VCaP (cell line): ENCODE measurements around the gene SLC5A1.
"Not testable (repeated sequence)": the region's sequence is repeated elsewhere in the genome, so short reads cannot be mapped to it uniquely, and the experiment has no call there.

Experiments
- H3K27ac ChIP-seq: fragments of 450-650 bp; 2 replicates; pipeline ENCODE4 v1.5.1; 2017
- TF ChIP-seq, protein P1 (sequence below): fragments of 450-650 bp; conservative IDR thresholded peaks from 2 replicates; pipeline ENCODE4 v1.5.1; 2017; ENCODE audit warnings: mild to moderate bottlenecking, moderate library complexity

SLC5A1 gene

DNA sequence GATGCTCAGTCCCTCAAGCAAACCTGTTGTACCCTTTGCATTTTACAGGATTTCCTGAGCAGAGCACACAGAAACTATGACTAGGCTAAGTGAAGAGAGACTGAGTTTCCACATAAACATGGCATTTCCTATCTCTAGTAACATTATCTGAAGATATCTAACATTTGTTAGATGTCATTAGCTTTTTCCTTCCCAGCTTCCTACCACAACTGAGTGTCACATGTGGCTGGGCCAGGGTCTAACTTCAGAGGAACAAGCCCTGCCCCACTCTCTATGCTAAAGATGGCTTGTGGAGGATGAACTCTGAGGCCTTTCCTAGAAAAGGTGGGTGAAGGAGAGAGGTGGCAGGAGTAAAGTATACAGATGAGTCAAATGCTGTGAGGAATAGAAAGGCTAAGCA, 99.5 kb downstream of the SLC5A1 start:
- no peak overlapping the region for H3K27ac ChIP-seq
- TF ChIP-seq, protein P1, sequence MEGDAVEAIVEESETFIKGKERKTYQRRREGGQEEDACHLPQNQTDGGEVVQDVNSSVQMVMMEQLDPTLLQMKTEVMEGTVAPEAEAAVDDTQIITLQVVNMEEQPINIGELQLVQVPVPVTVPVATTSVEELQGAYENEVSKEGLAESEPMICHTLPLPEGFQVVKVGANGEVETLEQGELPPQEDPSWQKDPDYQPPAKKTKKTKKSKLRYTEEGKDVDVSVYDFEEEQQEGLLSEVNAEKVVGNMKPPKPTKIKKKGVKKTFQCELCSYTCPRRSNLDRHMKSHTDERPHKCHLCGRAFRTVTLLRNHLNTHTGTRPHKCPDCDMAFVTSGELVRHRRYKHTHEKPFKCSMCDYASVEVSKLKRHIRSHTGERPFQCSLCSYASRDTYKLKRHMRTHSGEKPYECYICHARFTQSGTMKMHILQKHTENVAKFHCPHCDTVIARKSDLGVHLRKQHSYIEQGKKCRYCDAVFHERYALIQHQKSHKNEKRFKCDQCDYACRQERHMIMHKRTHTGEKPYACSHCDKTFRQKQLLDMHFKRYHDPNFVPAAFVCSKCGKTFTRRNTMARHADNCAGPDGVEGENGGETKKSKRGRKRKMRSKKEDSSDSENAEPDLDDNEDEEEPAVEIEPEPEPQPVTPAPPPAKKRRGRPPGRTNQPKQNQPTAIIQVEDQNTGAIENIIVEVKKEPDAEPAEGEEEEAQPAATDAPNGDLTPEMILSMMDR = no peak

DNA sequence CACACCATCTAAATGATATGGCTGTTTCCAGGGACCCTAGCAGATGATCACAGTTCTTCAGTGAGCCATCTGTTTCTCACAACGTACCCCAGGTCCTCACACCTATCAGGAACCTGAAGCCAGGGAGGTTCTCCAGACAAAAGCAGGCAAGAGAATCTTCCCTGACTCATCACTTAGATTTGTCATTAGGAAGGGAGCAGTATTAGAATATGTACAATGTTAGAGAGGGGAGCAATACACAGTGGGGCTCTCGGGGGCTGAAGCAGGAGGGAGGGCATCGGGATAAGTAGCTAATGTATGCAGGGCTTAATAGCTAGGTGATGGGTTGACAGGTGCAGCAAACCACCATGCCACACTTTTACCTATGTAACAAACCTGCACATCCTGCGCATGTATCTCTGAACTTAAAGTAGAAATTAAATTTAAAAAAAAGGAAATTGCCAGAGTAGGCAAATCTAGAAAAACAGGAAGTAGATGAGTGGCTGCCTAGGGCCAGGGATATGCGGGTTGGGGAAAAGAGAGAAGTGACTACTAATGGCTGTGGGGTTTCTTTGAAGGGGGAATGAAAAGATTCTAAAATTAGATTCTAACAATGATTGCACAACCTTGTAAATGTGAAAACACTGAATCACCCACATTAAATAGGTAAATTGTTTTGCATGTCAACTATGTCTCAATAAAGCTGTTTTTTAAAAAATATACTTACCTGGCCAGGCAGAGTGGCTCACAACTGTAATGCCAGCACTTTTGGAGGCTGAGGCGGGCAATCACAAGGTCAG, 101.6 kb downstream of the SLC5A1 start:
- H3K27ac ChIP-seq = no peak overlapping the region
- TF ChIP-seq, protein P1 = no peak

DNA sequence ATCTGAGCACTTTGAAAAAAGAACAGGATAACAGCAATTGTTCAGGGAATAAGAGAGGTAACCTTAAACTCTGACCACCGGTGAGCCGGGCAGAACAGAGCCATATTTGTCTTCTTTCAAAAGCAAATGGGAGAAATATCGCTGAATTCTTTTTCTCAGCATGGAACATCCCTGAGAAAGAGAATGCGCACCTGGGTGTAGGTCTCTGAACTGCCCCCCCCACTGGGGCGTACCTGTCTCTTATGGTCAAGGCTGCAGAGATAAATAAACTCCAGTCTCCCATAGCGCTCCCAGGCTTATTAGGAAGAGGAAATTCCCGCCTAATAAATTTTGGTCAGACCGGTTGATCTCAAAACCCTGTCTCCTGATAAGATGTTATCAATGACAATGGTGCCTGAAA, 104.1 kb downstream of the SLC5A1 start:
- not testable (repeated sequence) for H3K27ac ChIP-seq

DNA sequence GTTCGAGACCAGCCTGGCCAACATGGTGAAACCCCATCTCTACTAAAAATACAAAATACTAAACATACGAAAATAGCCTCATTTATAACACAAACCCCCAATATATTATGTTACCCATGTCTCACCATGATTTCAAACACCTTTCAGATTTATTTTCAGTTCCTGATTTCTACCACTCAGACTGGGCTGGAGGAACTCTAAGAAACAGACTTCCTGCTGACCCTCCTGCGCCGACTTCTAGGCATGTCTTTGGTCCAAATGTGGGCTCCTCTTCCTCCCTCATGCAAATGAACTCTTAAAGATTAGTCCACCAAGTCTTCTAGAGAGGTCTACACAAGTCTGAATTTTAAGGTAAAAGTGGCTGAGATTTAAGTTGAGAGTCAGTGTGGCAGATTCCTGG, 105.3 kb downstream of the SLC5A1 start:
- not testable (repeated sequence) for H3K27ac ChIP-seq

DNA sequence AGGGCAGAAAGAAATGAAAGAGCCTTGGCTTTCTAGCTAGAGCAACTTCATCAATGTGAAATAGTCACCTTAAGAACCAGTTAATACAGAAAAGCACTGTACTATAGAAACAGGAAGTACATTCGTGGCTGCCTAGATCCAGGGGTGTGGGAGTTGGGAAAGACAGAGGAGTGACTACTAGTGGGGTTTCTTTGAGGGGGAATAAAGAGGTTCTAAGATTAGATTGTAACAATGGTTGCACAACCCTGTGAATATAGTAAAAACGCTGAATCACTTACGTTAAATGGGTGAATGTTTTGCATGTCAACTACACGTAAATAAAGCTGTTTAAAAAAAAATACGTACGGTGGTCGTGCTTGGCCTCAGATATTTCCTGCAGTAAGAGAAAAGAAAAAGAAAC, 107.6 kb downstream of the SLC5A1 start:
- H3K27ac ChIP-seq = not testable (repeated sequence)

DNA sequence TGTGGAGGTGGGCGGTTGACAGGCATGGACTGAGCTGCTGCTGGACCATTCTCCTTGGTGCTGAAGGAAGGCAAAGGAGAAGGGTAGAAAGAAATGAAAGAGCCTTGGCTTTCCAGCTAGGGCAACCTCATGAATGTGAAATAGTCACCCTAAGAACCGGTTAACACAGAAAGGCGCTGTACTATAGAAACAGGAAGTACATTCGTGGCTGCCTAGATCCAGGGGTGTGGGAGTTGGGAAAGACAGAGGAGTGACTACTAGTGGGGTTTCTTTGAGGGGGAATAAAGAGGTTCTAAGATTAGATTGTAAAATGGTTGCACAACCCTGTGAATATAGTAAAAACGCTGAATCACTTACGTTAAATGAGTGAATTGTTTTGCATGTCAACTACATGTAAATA, 108.6 kb downstream of the SLC5A1 start:
- H3K27ac ChIP-seq = peak overlapping the region; percentile 73; the same call in 1 of the 2 replicates

DNA sequence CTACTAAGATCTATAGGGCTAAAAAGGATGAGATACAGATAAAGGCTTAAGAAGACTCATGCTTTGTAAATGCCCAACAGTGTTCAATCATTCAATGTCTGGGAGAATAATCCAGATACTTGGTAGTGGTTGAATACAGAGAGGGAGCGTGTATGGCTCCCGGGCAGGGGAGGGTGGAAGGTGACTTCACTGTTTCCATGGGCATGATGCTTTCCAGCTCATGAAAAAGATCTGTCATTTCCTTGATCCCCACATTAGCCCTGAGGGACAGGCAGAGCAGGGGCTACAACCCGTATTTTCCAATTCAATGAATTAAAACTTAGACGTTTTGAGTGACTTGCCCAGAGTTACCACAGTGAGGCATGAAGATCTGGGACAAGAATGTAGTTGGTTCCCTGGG, 111.7 kb downstream of the SLC5A1 start:
- not testable (repeated sequence) for H3K27ac ChIP-seq

DNA sequence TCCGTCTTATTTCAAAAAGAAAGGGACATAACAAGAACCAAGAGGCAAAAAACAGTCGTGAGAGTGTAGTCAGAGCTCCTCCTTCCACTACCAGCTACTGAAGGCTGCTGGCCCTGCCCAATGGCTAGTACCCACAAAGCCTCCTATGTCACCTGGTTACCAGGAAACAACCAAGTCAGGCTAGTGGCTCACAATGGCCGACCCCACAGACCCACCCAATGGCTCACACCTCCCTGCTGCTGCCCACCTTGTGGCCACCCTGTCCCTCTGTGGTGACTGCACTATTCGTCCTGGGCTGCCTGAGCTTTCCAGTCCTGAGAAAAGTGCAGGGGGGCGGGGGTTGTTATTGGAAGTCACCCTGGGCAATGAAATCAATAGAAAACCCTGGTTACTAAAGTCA, 114.6 kb downstream of the SLC5A1 start:
- not testable (repeated sequence) for H3K27ac ChIP-seq

DNA sequence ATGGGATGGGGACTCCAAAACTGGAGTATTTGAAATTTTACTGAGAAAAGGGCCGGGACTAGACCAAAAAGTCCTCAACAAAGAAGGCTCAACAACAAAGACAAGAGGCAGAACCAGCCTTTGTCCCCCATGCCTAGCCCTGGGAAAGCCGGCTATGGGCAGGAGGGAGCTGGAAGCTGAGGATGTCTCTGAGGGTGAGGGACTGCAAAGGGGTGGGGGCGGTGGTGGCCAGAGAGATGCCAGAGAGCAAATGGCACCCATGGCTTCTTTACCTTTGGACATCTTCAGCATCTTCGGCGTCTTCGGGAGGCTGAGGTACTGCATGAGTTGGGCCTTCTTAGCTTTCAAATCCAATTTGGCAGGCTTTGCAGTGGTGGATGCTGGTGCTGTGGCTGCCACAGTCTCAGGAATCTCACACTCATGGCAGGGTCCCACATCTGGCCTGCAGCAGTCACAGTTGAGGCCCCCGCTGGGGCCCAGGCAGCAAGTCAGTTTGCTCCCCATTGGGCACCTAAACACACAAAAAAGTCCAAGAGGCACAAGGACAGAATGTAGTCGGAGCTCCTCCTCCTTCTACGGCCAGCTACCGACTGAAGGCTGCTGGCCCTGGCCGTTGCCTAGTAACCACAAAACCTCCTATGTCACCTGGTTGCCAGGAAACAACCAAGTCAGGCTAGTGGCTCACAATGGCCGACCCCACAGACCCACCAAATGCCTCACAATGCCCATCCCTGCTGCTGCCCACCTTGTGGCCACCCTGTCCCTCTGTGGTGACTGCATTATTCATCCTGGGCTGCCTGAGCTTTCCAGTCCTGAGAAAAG, 115.9 kb downstream of the SLC5A1 start, which contains the start of gene C22orf42:
TSS of gene C22orf42 (minus strand) at position 592 of the 822 bp plus-strand sequence. CDS start at position 504, 88 bp downstream.
- H3K27ac ChIP-seq = no peak within 1 kb of the TSS
- TF ChIP-seq, protein P1 = no peak

DNA sequence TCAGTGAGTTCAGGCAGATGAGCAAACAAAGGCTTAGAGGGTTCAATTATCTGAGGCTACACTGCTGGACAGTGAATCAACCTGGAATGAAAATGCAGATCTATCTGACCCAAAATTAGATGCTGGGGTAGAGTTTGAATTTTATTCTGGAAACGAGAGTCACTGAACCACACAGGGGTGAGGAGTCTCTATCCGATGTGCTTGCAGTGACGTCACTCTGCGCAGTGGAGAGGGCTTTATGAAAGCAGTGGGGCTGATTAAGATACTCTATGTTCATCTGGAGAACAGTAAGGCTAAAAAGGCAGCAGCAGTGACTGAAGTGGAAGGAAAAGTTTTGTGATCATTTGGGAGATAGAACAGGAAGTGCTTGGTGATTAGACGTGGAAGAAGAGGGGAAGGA, 117.3 kb downstream of the SLC5A1 start:
- not testable (repeated sequence) for H3K27ac ChIP-seq
